ENCODE results near the gene TMEM187. TPM values are rescaled to one million over a fixed set of nuclear protein-coding genes. Genes with fewer than 3 reads are reported as not detected.

Gene TMEM187
- total RNA-seq, 2 experiments from 2014 or later: 1.4 to 4.5 TPM

- no peak for DNase-seq (ENCODE audit: low spot score)
- H4K20me1 ChIP-seq (ENCODE audit: insufficient read depth, low read length): no peaks in the 10 kb centered on the region
- no peak overlapping the region for H3K27ac ChIP-seq (ENCODE audit: low read depth, low read length, poor library complexity, severe bottlenecking)
- no peak overlapping the region for H3K4me3 ChIP-seq (ENCODE audit: low read depth, low read length, poor library complexity, severe bottlenecking)
- intact Hi-C loops (cut with micrococcal nuclease; ENCODE audit: unreplicated experiment): no loop called here
- no peak overlapping the region for H3K4me2 ChIP-seq (ENCODE audit: low read length)
- ChIA-PET POLR2A (no interaction called here), CTCF (ENCODE audit: unreplicated experiment) (no interaction called here)
- H3K9me3 ChIP-seq (ENCODE audit: low read length): no peaks in the 10 kb centered on the region
- no peak overlapping the region for H2AFZ ChIP-seq (ENCODE audit: low read length)
- no peaks in the 10 kb centered on the region for H3K79me2 ChIP-seq (ENCODE audit: insufficient read depth, low read depth, low read length)
- TF ChIP-seq CTCF (conservative IDR thresholded peaks at IDR 0.05; ENCODE audit: low read length) (no peak), EZH2phosphoT487 (IDR thresholded peaks at IDR 0.05; ENCODE audit: borderline replicate concordance, low read depth, low read length) (no peak)
- H3K9me2 ChIP-seq (ENCODE audit: insufficient read depth, low read length): no peaks in the 10 kb centered on the region
- H3K36me3 ChIP-seq (ENCODE audit: insufficient read depth, low read length): peaks cover 27% of the 10 kb centered on the region
- H3K4me1 ChIP-seq (ENCODE audit: insufficient read depth, low read length, poor library complexity, severe bottlenecking): peaks cover 5% of the 10 kb centered on the region
- no TSS peak for BruUV-seq (replicated peaks)
Measured at GRCh38 chrX:154032160-154032559, 59.6 kb downstream of the TMEM187 start.

DNA sequence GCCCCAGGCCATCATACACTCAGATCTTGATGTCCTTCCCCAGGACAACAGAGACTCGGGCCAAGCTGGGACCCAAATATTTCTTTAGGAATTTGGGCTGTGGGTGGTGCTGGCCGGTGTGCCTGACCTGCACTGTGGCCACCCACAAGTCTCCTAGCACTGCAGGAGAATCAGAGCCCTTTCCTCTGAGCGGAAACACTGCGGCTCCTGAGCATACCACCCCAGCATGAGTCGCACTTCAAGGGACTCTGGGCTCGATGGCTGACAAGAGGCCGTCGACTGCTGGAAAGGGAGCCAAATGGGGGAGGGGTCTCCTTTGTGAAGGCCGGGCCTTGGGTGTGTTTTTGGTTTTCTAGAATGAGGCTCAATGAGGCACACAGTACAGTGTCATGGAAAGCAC, 60.1 kb downstream of the TMEM187 start:
- peaks cover 5% of the 10 kb centered on the region for H3K4me1 ChIP-seq (ENCODE audit: insufficient read depth, low read length, poor library complexity, severe bottlenecking)

More for the DNA sequence above, 60.1 kb downstream of the TMEM187 start:
- no peak overlapping the region for H3K4me3 ChIP-seq (ENCODE audit: low read depth, low read length, poor library complexity, severe bottlenecking)
- no peaks in the 10 kb centered on the region for H4K20me1 ChIP-seq (ENCODE audit: insufficient read depth, low read length)
- H3K4me2 ChIP-seq (ENCODE audit: low read length): no peak overlapping the region
- no peak for TF ChIP-seq EZH2phosphoT487 (IDR thresholded peaks at IDR 0.05; ENCODE audit: borderline replicate concordance, low read depth, low read length)
- no peak for TF ChIP-seq CTCF (conservative IDR thresholded peaks at IDR 0.05; ENCODE audit: low read length)
- no TSS peak for BruUV-seq (replicated peaks)
- no peak overlapping the region for H3K27ac ChIP-seq (ENCODE audit: low read depth, low read length, poor library complexity, severe bottlenecking)
- no peaks in the 10 kb centered on the region for H3K79me2 ChIP-seq (ENCODE audit: insufficient read depth, low read depth, low read length)
- ChIA-PET POLR2A (no interaction called here), CTCF (ENCODE audit: unreplicated experiment) (no interaction called here)
- H3K9me2 ChIP-seq (ENCODE audit: insufficient read depth, low read length): no peaks in the 10 kb centered on the region
- H3K36me3 ChIP-seq (ENCODE audit: insufficient read depth, low read length): peaks cover 27% of the 10 kb centered on the region
- no peak overlapping the region for H2AFZ ChIP-seq (ENCODE audit: low read length)
- no peak for DNase-seq (ENCODE audit: low spot score)
- intact Hi-C loops (cut with micrococcal nuclease; ENCODE audit: unreplicated experiment): no loop called here
- H3K9me3 ChIP-seq (ENCODE audit: low read length): no peaks in the 10 kb centered on the region

Small RNA genes within 50 kb of the gene (microRNA-seq; reads per million reads assigned to microRNA genes)
- gene MIR3202-1 (ENCODE audit: borderline replicate concordance) (not detected), gene MIR3202-2 (ENCODE audit: borderline replicate concordance) (not detected), gene MIR718 (ENCODE audit: borderline replicate concordance) (not detected)

Small RNA genes within 50 kb of the gene (small RNA-seq; reads per million reads assigned to genes)
- gene MIR3202-1: not detected

Other genes with a start within 250 kb of the TMEM187 start
- gene BCAP31, start 248.4 kb upstream of the TMEM187 start, total RNA-seq (2014; rRNA removed; shearing (Covaris generic)): 43.0 and 47.0 TPM in 2 replicates
- gene BCAP31, start 248.4 kb upstream of the TMEM187 start, total RNA-seq (2022): 69.3 and 72.0 TPM in 2 replicates
- 2.7 and 6.9 TPM in 2 replicates for gene ABCD1, start 247.9 kb upstream of the TMEM187 start, total RNA-seq (2014; rRNA removed; shearing (Covaris generic))
- gene ABCD1, start 247.9 kb upstream of the TMEM187 start, total RNA-seq (2022): 8.8 TPM in 2 replicates
- gene PLXNB3, start 208.5 kb upstream of the TMEM187 start, total RNA-seq (2014; rRNA removed; shearing (Covaris generic)): not detected in 2 replicates
- gene PLXNB3, start 208.5 kb upstream of the TMEM187 start, total RNA-seq (2022): not detected in 2 replicates
- not detected in 2 replicates for gene SRPK3, start 191.7 kb upstream of the TMEM187 start, total RNA-seq (2014; rRNA removed; shearing (Covaris generic))
- not detected in 2 replicates for gene SRPK3, start 191.7 kb upstream of the TMEM187 start, total RNA-seq (2022)
- gene IDH3G, start 178.4 kb upstream of the TMEM187 start, total RNA-seq (2014; rRNA removed; shearing (Covaris generic)): 52.5 and 53.2 TPM in 2 replicates
- 47.5 and 51.8 TPM in 2 replicates for gene IDH3G, start 178.4 kb upstream of the TMEM187 start, total RNA-seq (2022)
- 121 and 165 TPM in 2 replicates for gene SSR4, start 178.1 kb upstream of the TMEM187 start, total RNA-seq (2014; rRNA removed; shearing (Covaris generic))
- gene SSR4, start 178.1 kb upstream of the TMEM187 start, total RNA-seq (2022): 156 and 186 TPM in 2 replicates
- not detected in 2 replicates for gene PDZD4, start 142.2 kb upstream of the TMEM187 start, total RNA-seq (2014; rRNA removed; shearing (Covaris generic))
- gene PDZD4, start 142.2 kb upstream of the TMEM187 start, total RNA-seq (2022): not detected in 2 replicates
- gene L1CAM, start 86.6 kb upstream of the TMEM187 start, total RNA-seq (2014; rRNA removed; shearing (Covaris generic)): not detected in 2 replicates
- gene L1CAM, start 86.6 kb upstream of the TMEM187 start, total RNA-seq (2022): not detected in 2 replicates
- gene AVPR2, start 68.1 kb upstream of the TMEM187 start, total RNA-seq (2014; rRNA removed; shearing (Covaris generic)): 0.09 TPM in 1 of 2 replicates, not detected in the other
- gene AVPR2, start 68.1 kb upstream of the TMEM187 start, total RNA-seq (2022): 0.46 TPM in 1 of 2 replicates, not detected in the other
- 126 and 127 TPM in 2 replicates for gene ARHGAP4, start 46.5 kb upstream of the TMEM187 start, total RNA-seq (2014; rRNA removed; shearing (Covaris generic))
- 119 and 128 TPM in 2 replicates for gene ARHGAP4, start 46.5 kb upstream of the TMEM187 start, total RNA-seq (2022)
- 77.5 and 82.7 TPM in 2 replicates for gene NAA10, start 37.7 kb upstream of the TMEM187 start, total RNA-seq (2014; rRNA removed; shearing (Covaris generic))
- gene NAA10, start 37.7 kb upstream of the TMEM187 start, total RNA-seq (2022): 90.5 and 105 TPM in 2 replicates
- 2.8 and 3.6 TPM in 2 replicates for gene RENBP, start 28.1 kb upstream of the TMEM187 start, total RNA-seq (2014; rRNA removed; shearing (Covaris generic))
- gene RENBP, start 28.1 kb upstream of the TMEM187 start, total RNA-seq (2022): 6.2 and 6.8 TPM in 2 replicates
- 51.9 and 64.2 TPM in 2 replicates for gene HCFC1, start 936 bp upstream of the TMEM187 start, total RNA-seq (2014; rRNA removed; shearing (Covaris generic))
- gene HCFC1, start 936 bp upstream of the TMEM187 start, total RNA-seq (2022): 134 TPM in 2 replicates
- gene IRAK1, start 47.1 kb downstream of the TMEM187 start, total RNA-seq (2014; rRNA removed; shearing (Covaris generic)): 56.8 and 75.5 TPM in 2 replicates
- gene IRAK1, start 47.1 kb downstream of the TMEM187 start, total RNA-seq (2022): 119 and 136 TPM in 2 replicates
- gene MECP2, start 125.0 kb downstream of the TMEM187 start, total RNA-seq (2014; rRNA removed; shearing (Covaris generic)): 31.2 and 45.8 TPM in 2 replicates
- gene MECP2, start 125.0 kb downstream of the TMEM187 start, total RNA-seq (2022): 48.6 and 50.2 TPM in 2 replicates
- not detected in 2 replicates for gene OPN1LW, start 171.5 kb downstream of the TMEM187 start, total RNA-seq (2014; rRNA removed; shearing (Covaris generic))
- not detected in 2 replicates for gene OPN1LW, start 171.5 kb downstream of the TMEM187 start, total RNA-seq (2022)
- gene OPN1MW, start 209.8 kb downstream of the TMEM187 start, total RNA-seq (2014; rRNA removed; shearing (Covaris generic)): not detected in 2 replicates
- gene OPN1MW, start 209.8 kb downstream of the TMEM187 start, total RNA-seq (2022): not detected in 2 replicates
- not detected in 2 replicates for gene OPN1MW2, start 247.0 kb downstream of the TMEM187 start, total RNA-seq (2014; rRNA removed; shearing (Covaris generic))
- gene OPN1MW2, start 247.0 kb downstream of the TMEM187 start, total RNA-seq (2022): not detected in 2 replicates